HEK293 (cell line): Measurements from ENCODE around the gene TMEM220.

ENCODE experiments used
- CTCF ChIA-PET: fragments of 350-600 bp; formaldehyde crosslinking; extraction: SDS; loops from one replicate; lab custom pipeline; 2021; ENCODE audit warnings: antibody characterized with exemption; lab: Yijun Ruan, JAX
- POLR2A ChIA-PET: fragments of 300-600 bp; formaldehyde crosslinking; extraction: SDS; loops from one replicate; lab custom pipeline; 2020; ENCODE audit warnings: antibody characterized with exemption, inconsistent platforms; lab: Yijun Ruan, JAX
- H3K27ac ChIP-seq: fragments of 200-500 bp; sonication (Bioruptor generic); 2 replicates; pipeline ENCODE4 v1.5.1; 2014; ENCODE audit warnings: low read depth, low read length, control low read depth, inconsistent platforms; ENCODE audit errors: extremely low read depth
- H3K36me3 ChIP-seq, 2 experiments: fragments of 200-500 bp in 1 of 2; sonication (Bioruptor generic) in 1 of 2; 1 replicate in 1 of 2; 2 replicates in 1 of 2; pipeline ENCODE4 v1.5.1; 2014 to 2017; ENCODE audit warnings: inconsistent platforms in 2 of 2, low read length in 2 of 2; ENCODE audit not compliant: control insufficient read depth in 2 of 2, insufficient read depth in 1 of 2
- H3K4me1 ChIP-seq: fragments of 200-500 bp; sonication (Bioruptor generic); 2 replicates; pipeline ENCODE4 v1.5.1; 2014; ENCODE audit warnings: mild to moderate bottlenecking, low read length, inconsistent platforms; ENCODE audit not compliant: control insufficient read depth, insufficient read depth
- H3K4me3 ChIP-seq: 2 replicates; pipeline ENCODE4 v1.5.1; 2011; ENCODE audit warnings: low read depth, mild to moderate bottlenecking, control low read depth, low read length, moderate library complexity
- H3K9me3 ChIP-seq: fragments of 200-500 bp; sonication (Bioruptor generic); 2 replicates; pipeline ENCODE4 v1.5.1; 2014; ENCODE audit warnings: low read depth, low read length, inconsistent platforms; ENCODE audit not compliant: control insufficient read depth, insufficient read depth
- KLF16 ChIP-seq: fragments of 450-650 bp; formaldehyde crosslinking; IDR thresholded peaks from 2 replicates; pipeline ENCODE4 v1.5.1; 2017; ENCODE audit warnings: missing biosample characterization, missing genetic modification characterization
- KLF7 ChIP-seq: fragments of 450-650 bp; formaldehyde crosslinking; IDR thresholded peaks from 2 replicates; pipeline ENCODE4 v1.5.1; 2016; ENCODE audit warnings: missing biosample characterization, missing genetic modification characterization, borderline replicate concordance
- SALL2 ChIP-seq: fragments of 450-650 bp; formaldehyde crosslinking; IDR thresholded peaks from 2 replicates; pipeline ENCODE4 v1.5.0; 2017; ENCODE audit warnings: missing biosample characterization, mild to moderate bottlenecking, missing genetic modification characterization, borderline replicate concordance
- SCRT2 ChIP-seq: fragments of 450-650 bp; formaldehyde crosslinking; IDR thresholded peaks from 2 replicates; pipeline ENCODE4 v1.5.1; 2016; ENCODE audit warnings: missing biosample characterization, missing genetic modification characterization
- SP7 ChIP-seq: fragments of 450-650 bp; formaldehyde crosslinking; IDR thresholded peaks from 2 replicates; pipeline ENCODE4 v1.5.1; 2016; ENCODE audit warnings: missing biosample characterization, missing genetic modification characterization
- TCF7L2 ChIP-seq: IDR thresholded peaks from 2 replicates; pipeline ENCODE4 v1.6.1; 2011; ENCODE audit warnings: low read depth, mild to moderate bottlenecking, inconsistent platforms, low read length, moderate library complexity, borderline replicate concordance
- TSHZ1 ChIP-seq: fragments of 450-650 bp; formaldehyde crosslinking; IDR thresholded peaks from 2 replicates; pipeline ENCODE4 v1.5.1; 2016; ENCODE audit warnings: missing biosample characterization, missing genetic modification characterization, borderline replicate concordance
- YY2 ChIP-seq: fragments of 450-650 bp; formaldehyde crosslinking; IDR thresholded peaks from 2 replicates; pipeline ENCODE4 v1.5.1; 2016; ENCODE audit warnings: missing biosample characterization, missing genetic modification characterization
- ZFHX2 ChIP-seq: fragments of 450-650 bp; formaldehyde crosslinking; conservative IDR thresholded peaks from 2 replicates; pipeline ENCODE4 v1.5.1; 2016; ENCODE audit warnings: missing biosample characterization, missing genetic modification characterization
- ZFP41 ChIP-seq: fragments of 450-650 bp; formaldehyde crosslinking; IDR thresholded peaks from 2 replicates; pipeline ENCODE4 v1.5.1; 2016; ENCODE audit warnings: missing biosample characterization, missing genetic modification characterization, borderline replicate concordance
- ZNF2 ChIP-seq: fragments of 450-650 bp; formaldehyde crosslinking; IDR thresholded peaks from 2 replicates; pipeline ENCODE4 v1.5.1; 2016; ENCODE audit warnings: missing biosample characterization, missing genetic modification characterization
- ZNF239 ChIP-seq: fragments of 450-650 bp; formaldehyde crosslinking; IDR thresholded peaks from 2 replicates; pipeline ENCODE4 v1.5.1; 2016; ENCODE audit warnings: missing biosample characterization, missing genetic modification characterization
- ZNF24 ChIP-seq: fragments of 450-650 bp; formaldehyde crosslinking; IDR thresholded peaks from 2 replicates; pipeline ENCODE4 v1.5.1; 2016; ENCODE audit warnings: missing biosample characterization, missing genetic modification characterization
- ZNF292 ChIP-seq: fragments of 450-650 bp; formaldehyde crosslinking; IDR thresholded peaks from 2 replicates; pipeline ENCODE4 v1.5.1; 2016; ENCODE audit warnings: low read depth, missing biosample characterization, missing genetic modification characterization, borderline replicate concordance
- ZNF311 ChIP-seq: fragments of 450-650 bp; formaldehyde crosslinking; IDR thresholded peaks from 2 replicates; pipeline ENCODE4 v1.5.1; 2017; ENCODE audit warnings: missing biosample characterization, missing genetic modification characterization, borderline replicate concordance
- ZNF366 ChIP-seq: fragments of 450-650 bp; formaldehyde crosslinking; conservative IDR thresholded peaks from 2 replicates; pipeline ENCODE4 v1.5.1; 2016; ENCODE audit warnings: missing biosample characterization, missing genetic modification characterization
- ZNF391 ChIP-seq: fragments of 450-650 bp; formaldehyde crosslinking; IDR thresholded peaks from 2 replicates; pipeline ENCODE4 v1.5.1; 2016; ENCODE audit warnings: low read depth, missing biosample characterization, missing genetic modification characterization, borderline replicate concordance
- ZNF510 ChIP-seq: fragments of 450-650 bp; formaldehyde crosslinking; IDR thresholded peaks from 2 replicates; pipeline ENCODE4 v1.5.1; 2018; ENCODE audit warnings: mild to moderate bottlenecking, missing genetic modification characterization, missing biosample characterization; ENCODE audit not compliant: insufficient replicate concordance
- ZNF558 ChIP-seq: fragments of 450-650 bp; formaldehyde crosslinking; IDR thresholded peaks from 2 replicates; pipeline ENCODE4 v1.5.1; 2016; ENCODE audit warnings: missing biosample characterization, missing genetic modification characterization
- ZNF624 ChIP-seq: fragments of 450-650 bp; formaldehyde crosslinking; IDR thresholded peaks from 2 replicates; pipeline ENCODE4 v1.5.1; 2017; ENCODE audit warnings: missing biosample characterization, missing genetic modification characterization
- ZNF626 ChIP-seq: fragments of 450-650 bp; sonication (Bioruptor Pico); formaldehyde crosslinking; IDR thresholded peaks from 2 replicates; pipeline ENCODE4 v1.5.1; 2018; ENCODE audit warnings: missing biosample characterization, missing genetic modification characterization, inconsistent platforms
- ZNF629 ChIP-seq: fragments of 450-650 bp; formaldehyde crosslinking; IDR thresholded peaks from 2 replicates; pipeline ENCODE4 v1.5.1; 2017; ENCODE audit warnings: missing biosample characterization, missing genetic modification characterization
- ZNF747 ChIP-seq: fragments of 450-650 bp; formaldehyde crosslinking; IDR thresholded peaks from 2 replicates; pipeline ENCODE4 v1.5.1; 2016; ENCODE audit warnings: missing biosample characterization, missing genetic modification characterization
- TF ChIP-seq, protein P1 (sequence below): fragments of 450-650 bp; IDR thresholded peaks from 2 replicates; pipeline ENCODE4 v1.5.1; 2018; ENCODE audit warnings: missing biosample characterization, missing genetic modification characterization

The TMEM220 gene

GRCh38 chr17:10743316-10744009, 13.6 kb upstream of the TMEM220 start (continued):
- no peak for TF ChIP-seq ZNF2 (tag by site-specific recombination)
- no peak for TF ChIP-seq ZFHX2 (tag by site-specific recombination)
- TF ChIP-seq, protein P1, sequence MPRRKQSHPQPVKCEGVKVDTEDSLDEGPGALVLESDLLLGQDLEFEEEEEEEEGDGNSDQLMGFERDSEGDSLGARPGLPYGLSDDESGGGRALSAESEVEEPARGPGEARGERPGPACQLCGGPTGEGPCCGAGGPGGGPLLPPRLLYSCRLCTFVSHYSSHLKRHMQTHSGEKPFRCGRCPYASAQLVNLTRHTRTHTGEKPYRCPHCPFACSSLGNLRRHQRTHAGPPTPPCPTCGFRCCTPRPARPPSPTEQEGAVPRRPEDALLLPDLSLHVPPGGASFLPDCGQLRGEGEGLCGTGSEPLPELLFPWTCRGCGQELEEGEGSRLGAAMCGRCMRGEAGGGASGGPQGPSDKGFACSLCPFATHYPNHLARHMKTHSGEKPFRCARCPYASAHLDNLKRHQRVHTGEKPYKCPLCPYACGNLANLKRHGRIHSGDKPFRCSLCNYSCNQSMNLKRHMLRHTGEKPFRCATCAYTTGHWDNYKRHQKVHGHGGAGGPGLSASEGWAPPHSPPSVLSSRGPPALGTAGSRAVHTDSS = no peak
- no peak for TF ChIP-seq TSHZ1
- no peak for TF ChIP-seq ZNF747 (tag by site-specific recombination)
- no peak for TF ChIP-seq ZNF558
- TF ChIP-seq ZNF510 (tag by site-specific recombination) = no peak
- no peak for TF ChIP-seq ZNF626
- TF ChIP-seq ZNF391 (tag by site-specific recombination) = no peak
- TF ChIP-seq SP7 (tag by site-specific recombination) = no peak
- TF ChIP-seq, all 188 proteins: peak for 0

DNA sequence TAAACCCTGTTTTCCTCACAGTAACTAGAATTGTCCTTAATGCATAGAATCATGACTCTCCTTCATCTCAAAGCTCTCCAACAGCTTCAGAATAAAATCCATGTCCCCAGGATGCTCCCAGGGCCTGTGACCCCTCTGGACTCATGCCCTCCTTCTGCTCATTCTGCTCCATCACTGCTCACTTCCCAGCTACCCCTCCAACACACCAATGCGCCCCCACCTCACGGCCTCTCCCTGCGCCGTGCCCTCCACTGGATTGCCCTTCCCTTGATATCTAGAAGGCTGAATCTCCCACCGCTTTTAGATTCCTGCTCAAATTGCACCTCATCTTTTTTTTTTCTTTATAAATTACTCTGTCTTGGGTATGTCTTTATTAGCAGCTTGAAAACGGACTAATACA, 12.6 kb upstream of the TMEM220 start:
- Histone ChIP-seq H3K4me3 (no peak overlapping the region), H3K4me1 (peaks cover 4% of the 10 kb centered on the region; the same call in 1 of the 2 replicates), H3K9me3 (no peaks in the 10 kb centered on the region), H3K36me3 (no peaks in the 10 kb centered on the region), H3K27ac (no peak overlapping the region)
- TF ChIP-seq ZNF629 (tag by site-specific recombination) = no peak
- TF ChIP-seq KLF16 (tag by site-specific recombination) = no peak
- no peak for TF ChIP-seq SCRT2 (tag by site-specific recombination)
- TF ChIP-seq ZNF292 (tag by site-specific recombination) = no peak
- no peak for TF ChIP-seq ZNF311 (tag by site-specific recombination)
- TF ChIP-seq ZNF24 (tag by site-specific recombination) = no peak
- TF ChIP-seq ZNF624 = no peak
- TF ChIP-seq SALL2 (tag by site-specific recombination) = no peak
- TF ChIP-seq ZNF626 = no peak
- TF ChIP-seq ZFP41 = no peak
- TF ChIP-seq ZNF366 (tag by site-specific recombination) = no peak
- no peak for TF ChIP-seq TCF7L2
- no peak for TF ChIP-seq KLF7 (tag by site-specific recombination)
- TF ChIP-seq YY2 = no peak
- no peak for TF ChIP-seq ZNF239 (tag by site-specific recombination)
- CTCF ChIA-PET = interaction anchor here (0.7 to 1.1 kb wide), 4 partner anchors 72 to 133 kb away, joined by 3 to 5 read pairs (median 3); no protein-coding TSS in a partner anchor
- POLR2A ChIA-PET = no interaction called here
